ENCODE data around the gene ARHGAP9.

DNA sequence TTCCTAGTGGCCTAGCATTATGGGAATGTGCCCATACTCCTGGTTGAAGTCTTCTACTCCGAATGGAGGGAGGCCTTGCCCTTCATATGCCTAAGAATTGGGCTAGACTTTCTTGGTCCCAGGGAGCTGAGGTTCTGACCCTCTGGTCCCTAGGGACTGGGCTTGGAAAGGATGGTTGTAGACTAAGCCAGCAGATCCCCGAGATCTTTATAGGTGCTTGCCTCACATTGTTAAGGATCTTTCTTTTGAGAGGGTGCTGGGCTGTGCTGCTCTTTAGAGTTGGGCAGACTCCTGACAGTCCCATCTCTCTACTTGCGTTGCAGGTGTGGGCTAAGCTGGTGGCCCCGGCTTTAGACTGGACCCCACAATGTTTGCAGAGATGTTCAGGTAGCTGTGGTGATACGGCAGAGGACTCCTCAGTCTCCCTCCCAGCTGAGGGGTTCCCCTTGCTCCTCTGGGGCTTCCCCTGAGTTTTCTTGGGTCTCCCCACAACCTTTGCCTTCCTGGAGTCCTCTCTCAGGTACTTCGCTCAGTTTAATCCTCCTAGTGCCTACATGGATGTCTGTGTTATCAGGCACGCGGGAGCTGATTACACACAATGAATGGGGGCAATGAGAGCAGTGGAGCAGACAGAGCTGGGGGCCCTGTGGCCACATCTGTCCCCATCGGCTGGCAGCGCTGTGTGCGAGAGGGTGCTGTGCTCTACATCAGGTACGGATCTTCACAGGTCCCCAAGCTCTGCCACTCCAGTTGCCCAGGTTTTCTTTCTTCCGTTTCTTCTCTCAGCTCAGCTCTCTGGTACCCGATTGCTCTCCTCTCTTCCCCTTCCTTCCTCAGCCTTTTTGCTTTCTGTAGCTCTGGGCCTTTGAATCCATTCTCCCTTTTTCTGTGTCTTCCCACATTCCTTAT lies 44.3 kb upstream of the ARHGAP9 start:
- TF ChIP-seq EZH2phosphoT487 (IDR thresholded peaks at IDR 0.05; ENCODE audit: insufficient read depth, low read depth) (no peak), EZH2 (IDR thresholded peaks at IDR 0.05; ENCODE audit: insufficient read depth, poor library complexity, severe bottlenecking) (no peak)

Measured in GM23248 (cell line).